T-helper 1 cell (primary cell): Measurements from ENCODE around the gene PSKH1.
"Not testable (repeated sequence)": the region's sequence is repeated elsewhere in the genome, so short reads cannot be mapped to it uniquely, and the experiment has no call there.

Experiments used
- DNase-seq, 5 donors: peaks; one replicate each; pipeline ENCODE4 v3.0.0-alpha.2; 2012 to 2020

PSKH1 gene

GRCh38 chr16:67927131-67927941 lies 34.3 kb downstream of the PSKH1 start:
- DNase-seq = no peak

GRCh38 chr16:67928147-67928546 lies 35.1 kb downstream of the PSKH1 start:
- DNase-seq = no peak

- DNase-seq = peak; percentile 46 to 69 (median 63)
These were observed 35.7 kb downstream of the PSKH1 start for GRCh38 chr16:67928561-67929364.

- no peak for DNase-seq
These were observed 37.1 kb downstream of the PSKH1 start for GRCh38 chr16:67930191-67930590.

- no peak for DNase-seq
These were observed 37.7 kb downstream of the PSKH1 start for GRCh38 chr16:67930678-67931211.

- no peak for DNase-seq
These were observed 38.8 kb downstream of the PSKH1 start, which contains the start of gene CTRL for GRCh38 chr16:67931712-67932461. TSS of gene CTRL (minus strand) at chr16:67931862. CDS start at chr16:67931852, 10 bp downstream.

GRCh38 chr16:67932462-67932840 lies 39.4 kb downstream of the PSKH1 start:
- no peak for DNase-seq

GRCh38 chr16:67933805-67934204 lies 40.8 kb downstream of the PSKH1 start:
- DNase-seq = no peak

- DNase-seq = no peak
These were observed 41.4 kb downstream of the PSKH1 start for GRCh38 chr16:67934306-67935100.

- no peak for DNase-seq
These were observed 42.0 kb downstream of the PSKH1 start for GRCh38 chr16:67935101-67935401.

GRCh38 chr16:67935402-67936123 lies 42.5 kb downstream of the PSKH1 start:
- peak; percentile 94 to 96 (median 95) for DNase-seq

GRCh38 chr16:67936124-67936879 lies 43.2 kb downstream of the PSKH1 start, which contains the start of gene PSMB10:
TSS of gene PSMB10 (minus strand) at chr16:67936850. CDS start at chr16:67936749, 101 bp downstream.
- DNase-seq = peak in 1 of 5 donors; percentile 10

GRCh38 chr16:67936880-67937605 lies 44.0 kb downstream of the PSKH1 start:
- peak; percentile 48 to 90 (median 67) for DNase-seq

GRCh38 chr16:67937713-67938112 lies 44.7 kb downstream of the PSKH1 start:
- DNase-seq = not testable (repeated sequence)

GRCh38 chr16:67939507-67940445 lies 46.7 kb downstream of the PSKH1 start:
- peak in 2 of 5 donors; percentile 27 to 36 for DNase-seq

GRCh38 chr16:67940446-67941089 lies 47.5 kb downstream of the PSKH1 start:
- DNase-seq = no peak

GRCh38 chr16:67941469-67942199 lies 48.6 kb downstream of the PSKH1 start:
- no peak for DNase-seq
